AG04450 (cell line): ENCODE data around the gene HDHD5. TPM values are rescaled to one million over a fixed set of nuclear protein-coding genes. Genes with fewer than 3 reads are reported as not detected.

ENCODE experiments used
- CTCF ChIA-PET: fragments of 300-600, 350-600 bp; formaldehyde crosslinking; extraction: SDS; loops from one replicate; lab custom pipeline; 2022; ENCODE audit warnings: antibody characterized with exemption, inconsistent platforms; lab: Charles Lee
- POLR2A ChIA-PET: fragments of 350-600 bp; formaldehyde crosslinking; extraction: SDS; loops from one replicate; lab custom pipeline; 2021; ENCODE audit warnings: antibody characterized with exemption, inconsistent platforms; lab: Yijun Ruan, JAX
- DNase-seq: peaks from one replicate; pipeline ENCODE4 v3.0.0-alpha.2; 2011; ENCODE audit warnings: low read depth, low spot score
- H3K27ac ChIP-seq: one replicate; pipeline ENCODE4 v1.5.1; 2012; ENCODE audit warnings: low read depth, low read length, control low read depth
- H3K27me3 ChIP-seq: one replicate; pipeline ENCODE4 v1.6.0; 2012; ENCODE audit warnings: low read length; ENCODE audit not compliant: control insufficient read depth, insufficient read depth
- H3K4me3 ChIP-seq: 2 replicates; pipeline ENCODE4 v1.5.1; 2011; ENCODE audit warnings: mild to moderate bottlenecking, low read depth, low read length, control low read depth
- H3K9me3 ChIP-seq: 2 replicates; pipeline ENCODE4 v1.5.1; 2012; ENCODE audit warnings: low read length; ENCODE audit not compliant: control insufficient read depth, insufficient read depth
- polyA plus RNA-seq: library from polyadenylated mRNA; depleted of rRNA; stranded (reverse); fragments of >200 nt; gene quantifications from 2 replicates; pipeline ENCODE4 v1.2.3, GENCODE V29; 2011
- TF ChIP-seq, protein P1 (sequence below): IDR thresholded peaks from 2 replicates; pipeline ENCODE4 v1.5.1; 2011; ENCODE audit warnings: low read depth, low read length, control low read depth, inconsistent platforms

HDHD5 gene
- polyA plus RNA-seq, 1 experiment: 14.4 TPM

DNA sequence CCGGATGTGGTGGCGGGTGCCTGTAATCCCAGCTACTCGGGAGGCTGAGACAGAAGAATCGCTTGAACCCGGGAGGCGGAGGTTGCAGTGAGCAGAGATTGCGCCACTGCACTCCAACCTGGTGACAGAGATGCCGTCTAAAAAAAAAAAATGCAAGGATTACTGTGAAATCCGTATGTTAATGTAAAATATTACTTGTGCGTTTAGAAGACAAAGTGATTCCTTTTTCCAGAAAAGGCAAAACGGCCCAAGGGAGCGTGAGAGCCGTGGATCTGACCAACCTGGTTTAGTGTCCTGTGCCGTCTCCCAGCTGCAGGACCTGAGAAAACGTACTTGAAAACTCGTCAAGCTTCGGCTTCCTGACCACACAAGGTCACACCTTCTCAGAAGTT is 905 bp downstream of the HDHD5 start:
- ChIA-PET CTCF (interaction anchor here (8.2 kb wide), 1 partner anchor 14 kb away, joined by 196 read pairs; no protein-coding TSS in a partner anchor), POLR2A (interaction anchor here (1.0 kb wide), 1 partner anchor 14 kb away, joined by 6 read pairs; no protein-coding TSS in a partner anchor)
- no peaks in the 10 kb centered on the region for H3K27me3 ChIP-seq
- peak overlapping the region; percentile 74 for H3K4me3 ChIP-seq
- DNase-seq: no peak
- H3K27ac ChIP-seq: peak overlapping the region; percentile 81
- no peaks in the 10 kb centered on the region; the same call in 1 of the 2 replicates for H3K9me3 ChIP-seq
- TF ChIP-seq, protein P1, sequence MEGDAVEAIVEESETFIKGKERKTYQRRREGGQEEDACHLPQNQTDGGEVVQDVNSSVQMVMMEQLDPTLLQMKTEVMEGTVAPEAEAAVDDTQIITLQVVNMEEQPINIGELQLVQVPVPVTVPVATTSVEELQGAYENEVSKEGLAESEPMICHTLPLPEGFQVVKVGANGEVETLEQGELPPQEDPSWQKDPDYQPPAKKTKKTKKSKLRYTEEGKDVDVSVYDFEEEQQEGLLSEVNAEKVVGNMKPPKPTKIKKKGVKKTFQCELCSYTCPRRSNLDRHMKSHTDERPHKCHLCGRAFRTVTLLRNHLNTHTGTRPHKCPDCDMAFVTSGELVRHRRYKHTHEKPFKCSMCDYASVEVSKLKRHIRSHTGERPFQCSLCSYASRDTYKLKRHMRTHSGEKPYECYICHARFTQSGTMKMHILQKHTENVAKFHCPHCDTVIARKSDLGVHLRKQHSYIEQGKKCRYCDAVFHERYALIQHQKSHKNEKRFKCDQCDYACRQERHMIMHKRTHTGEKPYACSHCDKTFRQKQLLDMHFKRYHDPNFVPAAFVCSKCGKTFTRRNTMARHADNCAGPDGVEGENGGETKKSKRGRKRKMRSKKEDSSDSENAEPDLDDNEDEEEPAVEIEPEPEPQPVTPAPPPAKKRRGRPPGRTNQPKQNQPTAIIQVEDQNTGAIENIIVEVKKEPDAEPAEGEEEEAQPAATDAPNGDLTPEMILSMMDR: no peak

DNA sequence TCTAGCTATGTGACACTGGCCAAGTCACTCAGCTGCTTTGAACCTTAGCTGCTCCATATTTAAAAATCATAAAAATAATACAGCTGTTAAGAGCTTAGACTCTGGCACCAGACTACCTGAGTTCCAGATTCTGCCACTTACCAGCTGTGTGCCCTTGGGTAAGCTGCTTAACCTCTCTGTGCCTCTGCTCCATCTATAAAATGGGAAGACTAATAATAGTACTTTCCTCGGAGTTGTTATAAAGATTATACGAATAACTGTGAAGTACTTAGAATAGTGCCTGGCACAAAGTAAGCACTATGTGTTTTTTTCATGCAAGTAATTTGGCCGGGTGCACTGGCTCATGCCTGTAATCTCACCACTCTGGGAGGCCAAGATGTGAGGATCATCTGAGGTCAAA is 1.4 kb downstream of the HDHD5 start:
- no peak overlapping the region for H3K27ac ChIP-seq

DNA sequence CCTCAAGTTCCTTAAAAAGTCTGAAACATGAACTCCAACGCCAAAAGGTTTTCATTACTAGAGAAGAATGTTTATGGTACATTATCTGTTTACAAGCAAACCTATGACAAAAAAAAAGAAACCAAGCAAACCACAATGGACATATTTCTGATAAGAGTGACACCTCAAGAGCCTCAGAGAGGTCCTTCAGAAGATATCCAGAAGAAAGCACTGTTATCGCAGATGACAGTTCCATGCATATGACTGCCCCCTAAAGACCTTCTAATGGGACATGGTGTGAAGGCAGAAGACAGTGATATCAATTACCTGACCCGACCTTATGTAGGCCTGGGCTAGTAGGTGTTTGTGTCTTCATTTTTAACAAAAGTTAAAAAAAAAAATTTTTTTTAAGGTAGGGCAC is 3.1 kb downstream of the HDHD5 start:
- no peak for DNase-seq
- TF ChIP-seq, protein P1: no peak
- CTCF ChIA-PET: interaction anchor here (9.5 kb wide), 1 partner anchor 16 kb away, joined by 75 read pairs; no protein-coding TSS in a partner anchor

More for the DNA sequence above, 1.4 kb downstream of the HDHD5 start:
- no peaks in the 10 kb centered on the region; the same call in 1 of the 2 replicates for H3K9me3 ChIP-seq
- H3K4me3 ChIP-seq: no peak overlapping the region
- DNase-seq: no peak
- TF ChIP-seq, protein P1: no peak
- ChIA-PET CTCF (interaction anchor here (0.7 to 8.2 kb wide), 2 partner anchors 12 to 14 kb away, joined by 6 to 196 read pairs; no protein-coding TSS in a partner anchor), POLR2A (no interaction called here)
- H3K27me3 ChIP-seq: no peaks in the 10 kb centered on the region

DNA sequence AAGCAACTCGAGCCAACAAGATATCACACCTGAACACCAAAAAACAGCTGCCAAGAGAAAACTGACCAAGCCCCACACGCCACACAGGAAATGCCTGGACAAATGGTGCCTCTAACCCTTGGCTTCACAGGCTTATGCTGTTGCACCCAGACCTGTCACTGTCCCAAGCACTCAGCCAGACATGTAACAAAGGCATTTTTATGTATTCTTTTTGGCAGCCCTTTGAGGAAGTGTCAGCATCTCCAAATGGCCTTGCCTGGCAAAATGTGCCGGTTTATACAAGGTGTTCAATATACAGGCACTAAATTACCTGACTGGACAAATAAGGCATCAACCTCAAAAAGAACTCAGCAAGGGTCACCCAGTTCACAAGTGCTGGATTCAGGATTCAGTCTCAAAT is 6.1 kb downstream of the HDHD5 start:
- Histone ChIP-seq H3K4me3 (no peak overlapping the region), H3K9me3 (no peaks in the 10 kb centered on the region), H3K27ac (no peak overlapping the region), H3K27me3 (no peaks in the 10 kb centered on the region)
- ChIA-PET POLR2A (no interaction called here), CTCF (interaction anchor here (9.5 kb wide), 1 partner anchor 19 kb away, joined by 75 read pairs; no protein-coding TSS in a partner anchor)
- DNase-seq: no peak
- TF ChIP-seq, protein P1: no peak

More for the DNA sequence above, 3.1 kb downstream of the HDHD5 start:
- Histone ChIP-seq H3K27me3 (no peaks in the 10 kb centered on the region), H3K4me3 (no peak overlapping the region), H3K9me3 (no peaks in the 10 kb centered on the region; the same call in 1 of the 2 replicates), H3K27ac (no peak overlapping the region)
- POLR2A ChIA-PET: interaction anchor here (0.7 kb wide), 1 partner anchor 21 kb away, joined by 3 read pairs; no protein-coding TSS in a partner anchor

DNA sequence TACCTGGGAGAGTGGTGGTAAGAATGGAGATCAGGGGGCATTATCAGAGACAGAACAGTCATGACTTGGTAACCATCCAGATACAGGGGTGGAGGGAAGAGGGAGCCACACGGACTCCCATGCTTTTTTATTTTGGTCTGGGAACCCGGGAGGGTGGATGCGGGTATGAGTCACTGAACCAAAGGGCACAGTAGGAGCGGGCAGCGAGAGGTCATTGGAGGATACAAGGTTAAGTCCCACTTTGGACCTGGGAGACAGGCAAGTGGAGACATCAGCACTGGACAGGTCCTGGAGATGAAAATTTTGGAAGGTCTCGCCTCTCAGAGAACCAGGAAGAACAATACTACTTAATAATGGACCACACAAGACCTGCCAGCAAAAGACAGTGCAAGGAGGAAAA is 6.7 kb downstream of the HDHD5 start:
- CTCF ChIA-PET: interaction anchor here (9.5 kb wide), 1 partner anchor 20 kb away, joined by 75 read pairs; no protein-coding TSS in a partner anchor
- H3K27me3 ChIP-seq: no peaks in the 10 kb centered on the region
- H3K27ac ChIP-seq: no peak overlapping the region
- POLR2A ChIA-PET: no interaction called here
- no peaks in the 10 kb centered on the region for H3K9me3 ChIP-seq
- TF ChIP-seq, protein P1: no peak
- no peak for DNase-seq
- no peak overlapping the region for H3K4me3 ChIP-seq
